Epithelial cell of esophagus (primary cell): Measurements from ENCODE around the gene GPC6.

Source experiments
- DNase-seq: peaks from one replicate; pipeline ENCODE4 v3.0.0; 2010; ENCODE audit warnings: low read depth
- H3K4me3 ChIP-seq: 2 replicates; pipeline ENCODE4 v1.5.1; 2011; ENCODE audit warnings: mild to moderate bottlenecking, low read length, control low read depth
- CTCF ChIP-seq: IDR thresholded peaks from 2 replicates; pipeline ENCODE4 v1.5.1; 2011; ENCODE audit warnings: low read depth, mild to moderate bottlenecking, low read length, control low read depth, inconsistent platforms; ENCODE audit not compliant: insufficient read depth; ENCODE audit errors: missing control alignments

GPC6 gene

GRCh38 chr13:94177041-94177440, 950.4 kb downstream of the GPC6 start:
- H3K4me3 ChIP-seq = no peak overlapping the region
- TF ChIP-seq CTCF = no peak
- no peak for DNase-seq

DNA sequence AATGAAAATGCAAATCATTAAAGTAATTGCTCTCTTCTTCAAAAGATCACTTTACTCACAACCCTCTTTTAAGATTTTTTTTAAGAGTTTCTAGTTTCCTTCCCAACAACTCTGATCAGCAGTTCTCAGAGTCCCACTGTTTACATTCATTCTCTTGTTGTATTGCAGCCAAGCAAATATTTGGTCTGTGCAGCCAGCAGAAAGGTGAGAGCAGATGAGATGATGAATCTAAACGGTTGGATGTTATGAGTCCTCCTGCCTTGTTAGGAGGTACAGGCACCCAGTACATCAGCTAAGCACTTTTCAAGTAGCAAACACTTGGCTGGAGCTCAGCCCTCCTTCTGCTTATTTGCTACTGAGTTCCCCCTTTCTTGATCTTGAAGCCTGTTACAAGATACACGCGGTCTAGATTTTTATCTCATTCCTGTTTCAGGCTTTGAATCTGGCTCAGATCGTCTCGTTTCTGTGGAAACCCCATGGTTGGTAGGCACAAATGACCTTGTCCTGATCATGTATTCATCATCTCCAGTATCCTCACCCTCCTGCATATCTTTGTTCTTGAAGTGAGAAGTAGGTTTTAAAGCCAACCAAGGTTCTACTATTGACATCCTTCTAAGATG, 952.1 kb downstream of the GPC6 start:
- DNase-seq = no peak
- H3K4me3 ChIP-seq = no peak overlapping the region
- no peak for TF ChIP-seq CTCF

GRCh38 chr13:94181461-94182107, 955.0 kb downstream of the GPC6 start:
- no peak overlapping the region for H3K4me3 ChIP-seq
- DNase-seq = no peak
- no peak for TF ChIP-seq CTCF

GRCh38 chr13:94182185-94182761, 955.7 kb downstream of the GPC6 start:
- TF ChIP-seq CTCF = no peak

DNA sequence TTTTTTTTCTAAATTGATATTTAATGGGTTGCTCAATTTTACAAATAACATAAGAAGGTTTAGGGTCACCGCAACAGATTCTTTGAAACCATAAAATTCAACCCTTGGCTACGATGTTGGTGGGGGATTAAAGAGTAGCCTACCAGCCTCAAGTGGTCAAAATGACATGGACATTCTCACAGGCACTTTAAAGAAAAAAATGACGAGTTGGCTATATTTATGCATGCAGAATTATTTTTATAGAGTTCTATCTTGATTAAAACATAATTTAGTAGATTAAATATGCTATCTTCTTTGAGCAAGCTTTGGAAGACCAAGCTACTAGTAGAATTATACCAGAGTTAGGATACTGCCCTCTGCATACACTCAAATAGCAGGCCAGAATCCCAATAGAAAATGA, 959.9 kb downstream of the GPC6 start:
- TF ChIP-seq CTCF = no peak
- H3K4me3 ChIP-seq = no peak overlapping the region
- no peak for DNase-seq

More at GRCh38 chr13:94182185-94182761, 955.7 kb downstream of the GPC6 start:
- DNase-seq = no peak
- no peak overlapping the region for H3K4me3 ChIP-seq

DNA sequence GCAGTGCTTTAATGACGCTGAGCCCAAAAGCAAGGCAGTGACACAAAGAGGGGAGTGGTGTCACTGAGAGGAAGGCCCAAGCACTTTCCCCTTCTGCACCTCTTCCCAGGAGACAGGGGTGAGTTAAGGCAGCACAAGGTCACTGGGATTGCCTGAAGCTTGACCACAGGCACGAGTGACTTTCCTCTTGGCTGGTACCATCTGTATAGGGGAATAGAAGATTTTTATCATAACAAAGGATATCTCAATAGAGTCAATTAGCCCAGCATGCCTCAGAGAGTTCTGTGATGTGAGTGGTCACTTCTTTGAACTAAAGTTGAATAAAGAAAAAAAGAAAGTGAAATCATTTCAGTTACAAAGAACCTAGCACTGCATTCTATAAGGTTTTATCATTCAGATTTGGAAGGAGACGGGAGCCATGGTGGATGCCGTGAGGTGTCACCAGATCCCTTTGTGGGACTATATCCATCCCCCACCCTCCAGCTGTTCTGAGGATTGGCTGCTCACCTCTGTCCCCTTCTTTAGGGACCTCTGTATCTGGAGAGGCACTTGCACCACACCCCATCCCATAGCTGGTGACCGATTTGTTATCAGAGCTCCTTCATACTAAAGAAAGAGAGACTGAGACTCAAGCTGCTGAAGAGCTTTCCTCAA, 961.7 kb downstream of the GPC6 start:
- DNase-seq = no peak
- no peak for TF ChIP-seq CTCF
- H3K4me3 ChIP-seq = no peak overlapping the region
